Measurements from ENCODE around the gene RNF157.

GRCh38 chr17:76104896-76105231 lies 135.4 kb downstream of the RNF157 start:
- no peak for TF ChIP-seq GABPA (IDR thresholded peaks at IDR 0.05; ENCODE audit: low read depth)
- no peak for TF ChIP-seq CTCF (IDR thresholded peaks at IDR 0.05; ENCODE audit: insufficient read depth, low read length)
- no peak for TF ChIP-seq POLR2AphosphoS5 (IDR thresholded peaks at IDR 0.05; ENCODE audit: low read depth)
- no peak for TF ChIP-seq REST (IDR thresholded peaks at IDR 0.05; ENCODE audit: insufficient replicate concordance, low read depth)

Measured in HL-60 (cell line).